ENCODE results near the gene ADAM30.
A peak's percentile ranks its signal among the peaks of the same experiment; 100 is the strongest.

The ADAM30 gene

GRCh38 chr1:119906927-119907652, 10.8 kb upstream of the ADAM30 start:
- no peak for DNase-seq

DNA sequence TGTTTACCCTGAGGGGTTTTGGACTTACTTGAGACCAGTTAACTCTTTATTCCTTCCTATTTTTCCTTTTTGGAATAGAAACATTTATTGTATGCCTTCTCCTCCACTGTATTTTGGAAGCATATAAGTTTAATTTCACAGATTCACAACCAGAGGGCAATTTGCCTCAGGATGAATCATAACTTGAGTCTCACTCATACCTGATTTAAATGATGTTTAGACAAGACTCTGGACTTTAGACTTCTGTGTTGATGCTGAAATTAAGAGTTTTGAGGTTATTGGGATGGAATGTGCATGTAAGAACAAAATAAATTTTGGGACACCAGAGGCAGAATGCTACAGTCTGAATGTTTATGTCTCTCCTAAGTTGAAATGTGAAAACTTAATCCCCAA, 7.1 kb upstream of the ADAM30 start:
- no peak for DNase-seq

DNA sequence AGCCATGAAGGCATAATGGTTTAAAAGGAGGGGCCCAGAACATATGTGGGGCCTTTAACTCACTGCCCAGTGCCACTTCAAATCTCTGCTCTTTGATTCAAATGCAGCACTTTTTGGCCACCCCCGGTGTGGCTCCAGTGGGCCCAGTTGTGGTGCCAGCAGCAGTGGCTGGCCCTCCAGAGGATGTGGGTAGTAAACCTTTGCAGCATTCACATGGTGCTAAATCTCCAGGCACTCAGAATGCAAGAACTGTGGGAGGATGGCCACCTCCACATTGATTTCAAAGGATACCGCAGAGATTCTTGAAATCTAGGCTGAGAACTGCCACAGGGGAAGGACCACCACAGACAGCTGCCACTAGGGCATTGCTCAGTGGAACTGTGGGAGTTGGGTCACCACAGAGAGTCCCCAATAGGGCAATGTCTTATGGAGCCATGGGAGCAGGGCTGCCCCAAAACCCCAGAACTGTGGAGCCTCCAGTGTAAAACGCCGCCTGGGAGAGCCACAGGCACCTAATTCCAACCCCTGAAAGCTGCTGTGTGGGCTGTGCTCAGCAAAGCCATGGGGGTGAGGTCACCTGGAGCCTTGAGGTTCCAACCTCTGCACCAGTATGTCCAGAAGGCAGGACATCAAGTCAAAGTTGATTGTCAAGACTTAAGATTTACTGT, 6.6 kb upstream of the ADAM30 start:
- DNase-seq: no peak

- DNase-seq: no peak
Observed at GRCh38 chr1:119898981-119899720, 2.8 kb upstream of the ADAM30 start.

GRCh38 chr1:119898530-119898929, 2.2 kb upstream of the ADAM30 start:
- no peak for DNase-seq

GRCh38 chr1:119895102-119895501, 1.2 kb downstream of the ADAM30 start:
- no peak for DNase-seq

DNA sequence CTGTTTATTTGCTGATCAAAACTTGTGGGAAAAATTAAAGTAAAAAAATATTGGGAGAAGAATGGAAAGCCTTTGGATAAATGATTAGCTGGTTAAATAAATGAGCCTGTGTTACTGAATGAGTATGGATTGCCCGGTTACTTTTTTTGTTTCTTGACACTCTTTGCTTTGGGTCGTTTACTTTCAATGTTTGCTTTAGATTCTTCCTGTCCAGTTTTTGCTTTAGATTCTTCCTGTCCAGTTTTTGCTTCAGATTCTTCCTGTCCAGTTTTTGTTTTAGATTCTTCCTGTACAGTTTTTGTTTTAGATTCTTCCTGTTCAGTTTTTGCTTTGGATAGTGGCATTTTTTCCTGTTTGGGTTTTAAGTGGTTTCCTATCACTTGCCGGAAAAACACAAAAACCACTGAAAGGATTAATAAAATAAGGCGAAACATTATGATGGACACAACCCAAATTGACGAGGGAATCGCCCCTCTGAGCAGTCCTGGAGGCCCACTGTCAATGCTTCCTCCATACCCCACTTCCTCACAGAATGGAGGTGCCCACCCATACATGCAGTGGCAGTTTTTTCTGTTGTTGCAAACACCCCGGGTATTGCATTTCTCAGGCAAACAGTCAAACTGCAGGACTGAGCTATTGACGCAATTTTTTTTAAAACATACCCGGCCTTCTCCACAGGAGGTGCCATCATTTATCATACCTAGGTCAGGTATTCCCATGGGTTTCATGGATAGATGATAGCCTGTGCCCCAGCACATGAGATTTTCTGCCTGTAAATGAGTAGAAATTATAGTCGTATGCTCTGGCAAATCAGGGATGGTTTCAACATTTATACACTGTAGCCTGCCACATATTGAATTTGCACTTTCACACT, 2.3 kb downstream of the ADAM30 start:
- DNase-seq: no peak

- DNase-seq: no peak
Observed at GRCh38 chr1:119893238-119893791, 3.0 kb downstream of the ADAM30 start.

DNA sequence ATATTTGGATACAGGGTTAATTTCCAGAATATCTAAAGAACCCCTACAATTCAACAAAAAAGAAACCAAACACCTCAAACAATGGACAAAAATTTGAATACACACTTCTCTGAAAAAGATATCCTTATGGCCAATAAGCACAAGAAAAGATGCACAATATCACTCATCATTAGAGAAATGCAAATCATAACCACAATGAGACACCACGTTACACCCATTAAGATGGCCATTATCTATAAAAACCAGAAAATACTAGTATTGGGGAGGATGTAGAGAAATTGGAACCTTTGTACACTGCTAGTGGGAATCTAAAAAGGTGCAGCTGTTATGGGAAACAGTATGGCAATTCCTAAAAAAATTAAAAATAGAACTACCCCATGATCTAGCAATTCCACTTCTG, 4.9 kb downstream of the ADAM30 start:
- no peak for DNase-seq

DNA sequence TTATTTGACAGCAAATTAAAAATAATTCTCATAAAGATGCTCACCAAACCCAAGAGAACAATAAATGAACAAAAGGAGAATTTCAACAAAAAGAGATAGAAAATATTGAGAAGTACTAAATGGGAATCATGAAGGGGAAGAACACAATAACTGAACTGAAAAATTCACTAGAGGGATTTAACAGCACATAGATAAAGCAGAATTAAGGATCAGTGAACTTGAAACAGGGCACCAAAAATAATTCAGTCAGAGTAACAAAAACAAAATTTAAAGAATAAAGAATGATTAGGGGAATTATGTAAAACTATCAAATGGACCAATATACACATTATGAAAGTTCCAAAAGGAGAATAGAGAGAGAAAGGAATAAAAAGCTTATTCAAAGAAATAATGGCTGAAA, 7.8 kb downstream of the ADAM30 start:
- no peak for DNase-seq

DNA sequence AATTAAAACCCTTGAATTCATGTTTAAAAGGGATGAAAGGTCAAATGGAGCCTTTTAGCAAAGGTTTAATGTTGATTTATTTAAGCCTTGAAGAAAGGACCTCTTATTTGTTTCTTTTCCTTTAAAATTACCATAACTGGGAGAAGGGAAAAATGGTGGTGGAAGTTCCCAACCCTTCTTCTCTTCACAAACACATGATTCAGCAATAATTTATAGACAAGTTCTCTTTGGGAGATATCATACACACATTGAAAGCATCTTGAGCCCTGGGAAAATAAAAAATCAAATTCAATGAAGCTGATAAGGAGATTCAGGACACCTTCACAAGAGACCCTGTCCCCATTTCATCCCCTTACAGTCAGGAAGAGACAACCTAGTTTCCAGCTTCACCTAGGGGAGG, 8.9 kb downstream of the ADAM30 start:
- no peak for DNase-seq

DNA sequence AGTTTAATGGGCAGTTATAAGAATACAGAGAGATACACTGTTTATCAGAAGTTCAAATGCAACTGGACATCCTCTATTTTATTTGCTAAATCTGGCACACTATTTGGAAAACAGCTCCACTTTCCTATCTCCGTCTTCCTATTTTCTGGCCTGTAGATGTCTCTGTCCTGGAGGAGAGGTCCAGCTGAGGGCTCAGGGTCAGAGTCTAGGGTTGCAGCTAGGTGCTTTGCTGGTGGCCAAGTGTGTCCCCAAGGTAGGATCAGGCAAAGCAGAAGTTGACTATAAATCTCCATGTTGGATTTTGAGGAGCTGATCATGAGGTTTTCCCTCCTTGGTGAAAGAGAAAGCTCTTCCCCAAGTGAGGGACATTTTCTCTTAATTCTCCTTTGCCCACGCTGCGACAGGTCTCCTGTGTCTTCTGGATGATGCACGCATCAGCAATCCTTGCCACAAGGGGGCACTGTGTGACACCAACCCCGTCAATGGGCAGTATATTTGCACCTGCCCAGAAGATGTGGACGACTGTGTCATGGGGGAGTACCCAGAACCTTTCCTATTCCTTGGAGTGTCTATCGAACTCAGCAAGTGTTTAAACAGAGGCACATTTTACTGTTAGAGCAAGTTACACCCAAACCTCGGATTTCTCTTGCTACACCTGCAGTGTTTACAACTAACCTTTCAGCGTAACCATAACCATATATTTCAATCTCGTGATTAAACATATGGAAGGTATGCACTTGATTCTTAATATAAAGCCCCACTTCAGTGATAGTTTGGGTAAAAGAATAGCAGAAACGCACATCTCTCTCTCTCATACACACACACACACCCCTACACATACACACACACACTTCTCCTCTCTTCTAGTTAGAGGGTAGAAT, 10.2 kb downstream of the ADAM30 start:
- peak; percentile 38 for DNase-seq

GRCh38 chr1:119884711-119885110, 11.6 kb downstream of the ADAM30 start:
- no peak for DNase-seq

- no peak for DNase-seq
Observed at GRCh38 chr1:119883826-119884225, 12.5 kb downstream of the ADAM30 start.

GRCh38 chr1:119882132-119883049, 13.9 kb downstream of the ADAM30 start:
- DNase-seq: no peak

DNA sequence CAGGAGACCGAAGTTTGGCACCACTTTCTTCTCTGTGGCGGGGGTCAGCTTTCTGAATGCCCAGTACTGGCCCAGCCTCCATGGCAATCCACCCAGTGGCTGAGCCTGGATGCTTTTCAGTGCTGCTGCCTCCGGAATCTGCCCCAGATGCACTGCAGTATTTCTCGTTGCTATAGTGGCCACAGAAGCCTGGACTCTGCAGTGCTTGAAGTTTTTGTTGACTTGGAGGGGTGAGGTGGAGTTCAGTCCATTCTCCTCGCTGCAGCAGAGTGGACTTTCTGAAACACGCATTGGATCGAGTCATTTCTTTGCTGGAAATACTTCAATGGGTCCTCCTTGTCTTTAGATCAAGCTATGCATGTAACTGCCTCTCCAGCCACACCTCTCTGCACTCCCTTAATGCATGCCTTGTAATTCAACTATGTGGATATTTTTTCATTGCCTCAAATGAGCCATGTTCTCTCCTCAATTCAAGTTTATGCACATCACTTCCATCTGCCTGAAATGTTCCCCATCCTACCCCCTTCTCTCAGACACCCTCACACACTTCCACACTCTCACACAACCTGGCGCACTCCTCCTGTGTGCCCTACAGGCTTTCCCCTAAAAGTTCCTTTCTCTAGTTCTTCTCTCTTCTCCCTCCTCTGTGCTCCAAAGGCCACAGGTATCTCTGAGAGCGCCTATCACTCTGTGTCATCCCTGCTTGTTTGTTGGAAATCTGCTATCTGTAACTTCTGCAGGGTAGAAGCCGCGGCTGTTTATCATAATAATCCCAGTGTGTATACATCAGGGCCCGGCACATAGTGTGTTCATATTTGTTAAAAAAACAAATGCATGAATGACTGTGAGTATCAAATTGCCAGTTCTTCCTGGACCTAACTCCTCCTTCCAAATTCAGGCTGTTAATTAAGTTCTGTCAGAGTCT, 16.5 kb downstream of the ADAM30 start:
- no peak for DNase-seq

DNA sequence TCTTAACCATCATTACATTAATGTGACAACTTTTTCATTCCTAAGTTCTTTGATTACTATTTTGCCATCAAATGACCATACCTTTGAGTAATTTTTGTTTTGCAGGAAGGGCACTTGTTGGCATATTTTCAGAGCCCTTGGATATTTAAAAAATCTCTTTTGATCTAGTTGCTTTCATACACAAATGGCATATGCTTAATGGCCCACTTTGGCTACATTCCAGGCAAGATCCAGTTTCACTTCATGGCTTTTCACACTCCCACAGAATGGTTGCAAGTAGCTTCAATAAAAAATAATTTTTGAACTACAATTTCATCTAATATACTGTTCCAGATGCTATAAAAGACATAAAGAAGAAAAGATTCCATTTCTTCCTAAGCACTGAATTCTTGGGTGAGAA, 18.1 kb downstream of the ADAM30 start:
- no peak for DNase-seq

GRCh38 chr1:119874186-119874585, 22.1 kb downstream of the ADAM30 start:
- no peak for DNase-seq
